Measurements from ENCODE around the gene CDC123.

DNA sequence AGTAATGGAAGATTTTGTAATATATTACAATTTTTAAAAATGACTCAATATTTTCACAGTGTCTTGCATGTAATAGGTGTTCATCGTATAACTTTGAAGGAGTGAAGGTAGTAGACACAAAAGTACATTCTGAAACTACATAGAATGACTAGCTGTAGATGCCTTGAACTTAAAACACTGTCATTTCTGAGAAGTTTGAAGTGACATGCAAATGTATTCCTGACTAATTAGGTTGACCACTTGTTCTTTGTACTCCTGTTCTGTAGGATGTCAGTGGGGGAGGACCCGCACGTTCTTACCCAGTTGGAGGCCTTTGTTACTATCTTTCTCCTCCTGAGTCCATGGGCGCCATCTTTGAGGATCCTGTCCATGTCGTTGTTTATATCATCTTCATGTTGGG, 35.3 kb upstream of the CDC123 start:
- TF ChIP-seq, protein P1, sequence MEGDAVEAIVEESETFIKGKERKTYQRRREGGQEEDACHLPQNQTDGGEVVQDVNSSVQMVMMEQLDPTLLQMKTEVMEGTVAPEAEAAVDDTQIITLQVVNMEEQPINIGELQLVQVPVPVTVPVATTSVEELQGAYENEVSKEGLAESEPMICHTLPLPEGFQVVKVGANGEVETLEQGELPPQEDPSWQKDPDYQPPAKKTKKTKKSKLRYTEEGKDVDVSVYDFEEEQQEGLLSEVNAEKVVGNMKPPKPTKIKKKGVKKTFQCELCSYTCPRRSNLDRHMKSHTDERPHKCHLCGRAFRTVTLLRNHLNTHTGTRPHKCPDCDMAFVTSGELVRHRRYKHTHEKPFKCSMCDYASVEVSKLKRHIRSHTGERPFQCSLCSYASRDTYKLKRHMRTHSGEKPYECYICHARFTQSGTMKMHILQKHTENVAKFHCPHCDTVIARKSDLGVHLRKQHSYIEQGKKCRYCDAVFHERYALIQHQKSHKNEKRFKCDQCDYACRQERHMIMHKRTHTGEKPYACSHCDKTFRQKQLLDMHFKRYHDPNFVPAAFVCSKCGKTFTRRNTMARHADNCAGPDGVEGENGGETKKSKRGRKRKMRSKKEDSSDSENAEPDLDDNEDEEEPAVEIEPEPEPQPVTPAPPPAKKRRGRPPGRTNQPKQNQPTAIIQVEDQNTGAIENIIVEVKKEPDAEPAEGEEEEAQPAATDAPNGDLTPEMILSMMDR (conservative IDR thresholded peaks at IDR 0.05; ENCODE audit: low read depth, low read length): no peak
- no peak for TF ChIP-seq BHLHE40 (IDR thresholded peaks at IDR 0.05; ENCODE audit: low read depth, low read length)

Measured in IMR-90 (cell line).